ENCODE measurements around the gene PCDHB16.
"Not testable (repeated sequence)": the region's sequence is repeated elsewhere in the genome, so short reads cannot be mapped to it uniquely, and the experiment has no call there.

GRCh38 chr5:141151632-141152031 lies 30.6 kb upstream of the PCDHB16 start:
- TF ChIP-seq EGR1 (IDR thresholded peaks at IDR 0.05; ENCODE audit: low read depth in 2 of 2); JUND (IDR thresholded peaks at IDR 0.05); CTCF (IDR thresholded peaks at IDR 0.05; ENCODE audit: low read depth, low read length, missing input control); SP1 (IDR thresholded peaks at IDR 0.05); YY1 (IDR thresholded peaks at IDR 0.05): not testable (repeated sequence)
- TF ChIP-seq, protein P1, sequence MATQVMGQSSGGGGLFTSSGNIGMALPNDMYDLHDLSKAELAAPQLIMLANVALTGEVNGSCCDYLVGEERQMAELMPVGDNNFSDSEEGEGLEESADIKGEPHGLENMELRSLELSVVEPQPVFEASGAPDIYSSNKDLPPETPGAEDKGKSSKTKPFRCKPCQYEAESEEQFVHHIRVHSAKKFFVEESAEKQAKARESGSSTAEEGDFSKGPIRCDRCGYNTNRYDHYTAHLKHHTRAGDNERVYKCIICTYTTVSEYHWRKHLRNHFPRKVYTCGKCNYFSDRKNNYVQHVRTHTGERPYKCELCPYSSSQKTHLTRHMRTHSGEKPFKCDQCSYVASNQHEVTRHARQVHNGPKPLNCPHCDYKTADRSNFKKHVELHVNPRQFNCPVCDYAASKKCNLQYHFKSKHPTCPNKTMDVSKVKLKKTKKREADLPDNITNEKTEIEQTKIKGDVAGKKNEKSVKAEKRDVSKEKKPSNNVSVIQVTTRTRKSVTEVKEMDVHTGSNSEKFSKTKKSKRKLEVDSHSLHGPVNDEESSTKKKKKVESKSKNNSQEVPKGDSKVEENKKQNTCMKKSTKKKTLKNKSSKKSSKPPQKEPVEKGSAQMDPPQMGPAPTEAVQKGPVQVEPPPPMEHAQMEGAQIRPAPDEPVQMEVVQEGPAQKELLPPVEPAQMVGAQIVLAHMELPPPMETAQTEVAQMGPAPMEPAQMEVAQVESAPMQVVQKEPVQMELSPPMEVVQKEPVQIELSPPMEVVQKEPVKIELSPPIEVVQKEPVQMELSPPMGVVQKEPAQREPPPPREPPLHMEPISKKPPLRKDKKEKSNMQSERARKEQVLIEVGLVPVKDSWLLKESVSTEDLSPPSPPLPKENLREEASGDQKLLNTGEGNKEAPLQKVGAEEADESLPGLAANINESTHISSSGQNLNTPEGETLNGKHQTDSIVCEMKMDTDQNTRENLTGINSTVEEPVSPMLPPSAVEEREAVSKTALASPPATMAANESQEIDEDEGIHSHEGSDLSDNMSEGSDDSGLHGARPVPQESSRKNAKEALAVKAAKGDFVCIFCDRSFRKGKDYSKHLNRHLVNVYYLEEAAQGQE (IDR thresholded peaks at IDR 0.05), result not testable (repeated sequence)
- TF ChIP-seq, protein P2, sequence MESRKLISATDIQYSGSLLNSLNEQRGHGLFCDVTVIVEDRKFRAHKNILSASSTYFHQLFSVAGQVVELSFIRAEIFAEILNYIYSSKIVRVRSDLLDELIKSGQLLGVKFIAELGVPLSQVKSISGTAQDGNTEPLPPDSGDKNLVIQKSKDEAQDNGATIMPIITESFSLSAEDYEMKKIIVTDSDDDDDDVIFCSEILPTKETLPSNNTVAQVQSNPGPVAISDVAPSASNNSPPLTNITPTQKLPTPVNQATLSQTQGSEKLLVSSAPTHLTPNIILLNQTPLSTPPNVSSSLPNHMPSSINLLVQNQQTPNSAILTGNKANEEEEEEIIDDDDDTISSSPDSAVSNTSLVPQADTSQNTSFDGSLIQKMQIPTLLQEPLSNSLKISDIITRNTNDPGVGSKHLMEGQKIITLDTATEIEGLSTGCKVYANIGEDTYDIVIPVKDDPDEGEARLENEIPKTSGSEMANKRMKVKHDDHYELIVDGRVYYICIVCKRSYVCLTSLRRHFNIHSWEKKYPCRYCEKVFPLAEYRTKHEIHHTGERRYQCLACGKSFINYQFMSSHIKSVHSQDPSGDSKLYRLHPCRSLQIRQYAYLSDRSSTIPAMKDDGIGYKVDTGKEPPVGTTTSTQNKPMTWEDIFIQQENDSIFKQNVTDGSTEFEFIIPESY (IDR thresholded peaks at IDR 0.05), result not testable (repeated sequence)
- TF ChIP-seq, protein P3, sequence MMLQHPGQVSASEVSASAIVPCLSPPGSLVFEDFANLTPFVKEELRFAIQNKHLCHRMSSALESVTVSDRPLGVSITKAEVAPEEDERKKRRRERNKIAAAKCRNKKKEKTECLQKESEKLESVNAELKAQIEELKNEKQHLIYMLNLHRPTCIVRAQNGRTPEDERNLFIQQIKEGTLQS (IDR thresholded peaks at IDR 0.05), result not testable (repeated sequence)
